HCT116 (cell line): ENCODE results near the gene PTPRC. TPM values are rescaled to one million over a fixed set of nuclear protein-coding genes. Genes with fewer than 3 reads are reported as not detected.

ENCODE experiments used
- ATAC-seq: fragments of 200-7000 bp; cut with Tn5 transposase; 2 replicates; pipeline ENCODE4 v1.9.1; 2020; ENCODE audit warnings: mild to moderate bottlenecking, moderate library complexity
- BruUV-seq: library from RNA; stranded (reverse); fragments of 400-500 nt; replicated peaks from 2 replicates; lab custom pipeline; 2021; lab: Mats Ljungman, UMichigan
- CTCF ChIA-PET: fragments of 300-600 bp; sonication (Branson Sonifier 250); formaldehyde crosslinking; loops from one replicate; lab custom pipeline; 2021; ENCODE audit warnings: antibody characterized with exemption; lab: Charles Lee
- POLR2A ChIA-PET: fragments of 300-600, 350-600 bp; sonication (Branson Sonifier 250); formaldehyde crosslinking; loops from one replicate; lab custom pipeline; 2021; ENCODE audit warnings: antibody characterized with exemption; lab: Charles Lee
- RAD21 ChIA-PET, 2 experiments: fragments of 300-600 bp; sonication (Branson Sonifier 250); formaldehyde crosslinking; loops; one replicate each; lab custom pipeline; 2023; ENCODE audit warnings: low total read pairs in 2 of 2; ENCODE audit not compliant: uncharacterized antibody in 2 of 2, unreplicated experiment in 2 of 2, low non-redundant PET in 1 of 2; lab: Charles Lee
- DNase-seq: peaks from one replicate; pipeline ENCODE4 v3.0.0-alpha.2; 2010; ENCODE audit warnings: low read depth, low spot score
- H2AFZ ChIP-seq: fragments of 200-600 bp; shearing (Covaris generic), sonication (generic); 2 replicates; pipeline ENCODE4 v1.6.1; 2017; ENCODE audit warnings: low read depth, mixed run types, mixed read lengths, antibody characterized with exemption, low read length; ENCODE audit not compliant: poor library complexity, severe bottlenecking
- H3K27ac ChIP-seq: 2 replicates; pipeline ENCODE4 v1.5.1; 2012; ENCODE audit warnings: low read depth, low read length
- H3K27me3 ChIP-seq: fragments of 200-600 bp; sonication (generic); 2 replicates; pipeline ENCODE4 v1.6.1; 2016; ENCODE audit warnings: mixed run types, low read length, mixed read lengths; ENCODE audit not compliant: insufficient read depth
- H3K36me3 ChIP-seq, 2 experiments: fragments of 200-500 bp in 1 of 2; fragments of 200-600 bp in 1 of 2; sonication (Bioruptor generic) in 1 of 2; sonication (generic) in 1 of 2; 2 replicates each; pipeline versions ENCODE4 v1.5.1 to v1.6.1; 2014 to 2016; ENCODE audit warnings: low read length in 2 of 2, inconsistent platforms in 1 of 2, mixed read lengths in 1 of 2, mixed run types in 1 of 2; ENCODE audit not compliant: insufficient read depth in 2 of 2, control insufficient read depth in 1 of 2
- H3K4me1 ChIP-seq, 2 experiments: fragments of 200-600 bp in 1 of 2; sonication (generic) in 1 of 2; 2 replicates each; pipeline versions ENCODE4 v1.5.1 to v1.6.1; 2012 to 2017; ENCODE audit warnings: low read length in 2 of 2, inconsistent platforms in 1 of 2, mild to moderate bottlenecking in 1 of 2, mixed read lengths in 1 of 2, mixed run types in 1 of 2, moderate library complexity in 1 of 2; ENCODE audit not compliant: insufficient read depth in 2 of 2, control insufficient read depth in 1 of 2
- H3K4me2 ChIP-seq: fragments of 200-600 bp; sonication (generic); 2 replicates; pipeline ENCODE4 v1.6.1; 2017; ENCODE audit warnings: mixed run types, low read length, mixed read lengths
- H3K4me3 ChIP-seq, 2 experiments: fragments of 200-600 bp in 1 of 2; sonication (generic) in 1 of 2; replicated peaks in 1 of 2; 2 replicates each; pipeline ENCODE4 v1.5.1; 2011 to 2016; ENCODE audit warnings: low read length in 2 of 2, control low read depth in 1 of 2, low read depth in 1 of 2, mild to moderate bottlenecking in 1 of 2, mixed read lengths in 1 of 2, mixed run types in 1 of 2
- H3K79me2 ChIP-seq: fragments of 200-600 bp; sonication (generic); 2 replicates; pipeline ENCODE4 v1.6.1; 2017; ENCODE audit warnings: mild to moderate bottlenecking, mixed run types, low read length, moderate library complexity, mixed read lengths; ENCODE audit not compliant: insufficient read depth
- H3K9ac ChIP-seq: fragments of 200-600 bp; sonication (generic); 2 replicates; pipeline ENCODE4 v1.6.1; 2016; ENCODE audit warnings: low read length, mixed read lengths
- H3K9me2 ChIP-seq: fragments of 200-600 bp; sonication (generic), shearing (Covaris generic); 2 replicates; pipeline ENCODE4 v1.6.1; 2017; ENCODE audit warnings: mixed run types, mild to moderate bottlenecking, moderate library complexity; ENCODE audit not compliant: insufficient read depth
- H3K9me3 ChIP-seq, 2 experiments: fragments of 200-500 bp in 1 of 2; fragments of 200-600 bp in 1 of 2; sonication (Bioruptor generic) in 1 of 2; sonication (generic) in 1 of 2; 2 replicates each; pipeline ENCODE4 v1.6.1; 2014 to 2017; ENCODE audit warnings: low read length in 2 of 2, mixed read lengths in 2 of 2, inconsistent platforms in 1 of 2, low read depth in 1 of 2, mild to moderate bottlenecking in 1 of 2, mixed run types in 1 of 2, moderate library complexity in 1 of 2; ENCODE audit not compliant: control insufficient read depth in 1 of 2, insufficient read depth in 1 of 2
- H4K20me1 ChIP-seq: fragments of 200-600 bp; sonication (generic), shearing (Covaris generic); 2 replicates; pipeline ENCODE4 v1.6.1; 2017; ENCODE audit warnings: mixed run types, mild to moderate bottlenecking, moderate library complexity; ENCODE audit not compliant: insufficient read depth
- EGR1 ChIP-seq: IDR thresholded peaks from 2 replicates; pipeline ENCODE4 v1.6.1; 2012; ENCODE audit warnings: low read depth
- ELF1 ChIP-seq: IDR thresholded peaks from 2 replicates; pipeline ENCODE4 v1.6.1; 2012; ENCODE audit warnings: low read depth, borderline replicate concordance
- EZH2 ChIP-seq: fragments of 200-600 bp; sonication (generic); IDR thresholded peaks from 2 replicates; pipeline ENCODE4 v1.6.1; 2017; ENCODE audit warnings: antibody characterized with exemption, mixed run types
- EZH2phosphoT487 ChIP-seq: fragments of 200-600 bp; IDR thresholded peaks from 2 replicates; pipeline ENCODE4 v1.6.1; 2018; ENCODE audit warnings: antibody characterized with exemption, borderline replicate concordance
- FOSL1 ChIP-seq: IDR thresholded peaks from 2 replicates; pipeline ENCODE4 v1.6.1; 2012; ENCODE audit warnings: low read depth
- JUND ChIP-seq: IDR thresholded peaks from 2 replicates; pipeline ENCODE4 v1.6.1; 2012
- POLR2AphosphoS5 ChIP-seq: IDR thresholded peaks from 2 replicates; pipeline ENCODE4 v1.6.1; 2011; ENCODE audit warnings: mild to moderate bottlenecking, low read depth, low read length, moderate library complexity
- SIN3A ChIP-seq: IDR thresholded peaks from 2 replicates; pipeline ENCODE4 v1.6.1; 2012; ENCODE audit warnings: low read depth
- SRF ChIP-seq: IDR thresholded peaks from 2 replicates; pipeline ENCODE4 v1.6.1; 2012; ENCODE audit warnings: low read depth
- TCF7L2 ChIP-seq: IDR thresholded peaks from 2 replicates; pipeline ENCODE4 v1.7.0; 2011; ENCODE audit warnings: borderline replicate concordance, inconsistent platforms; ENCODE audit not compliant: insufficient read depth, insufficient read length; ENCODE audit errors: extremely low read depth
- ZBTB33 ChIP-seq: IDR thresholded peaks from 2 replicates; pipeline ENCODE4 v1.6.1; 2011; ENCODE audit warnings: mild to moderate bottlenecking, low read length, moderate library complexity; ENCODE audit not compliant: insufficient replicate concordance; ENCODE audit errors: extremely low read depth
- ZNF274 ChIP-seq: fragments of 200-500 bp; sonication (Bioruptor generic); IDR thresholded peaks from 2 replicates; pipeline ENCODE4 v1.6.1; 2014; ENCODE audit warnings: mild to moderate bottlenecking, low read depth, low read length, inconsistent platforms
- intact Hi-C: fragments of 100-400 bp; cut with micrococcal nuclease; formaldehyde crosslinking; loops from 2 replicates; pipeline ENCODE4 v1.10.0; 2022
- total RNA-seq: library from RNA; stranded (reverse); gene quantifications from one replicate; pipeline ENCODE4 v1.2.1, GENCODE V29; 2021; ENCODE audit not compliant: unreplicated experiment
- TF ChIP-seq, protein P1 (sequence below): IDR thresholded peaks from 2 replicates; pipeline ENCODE4 v1.6.1; 2012
- TF ChIP-seq, protein P2 (sequence below), 3 experiments: fragments of 200-600 bp in 1 of 3; sonication (generic) in 1 of 3; IDR thresholded peaks in 2 of 3; conservative IDR thresholded peaks in 1 of 3; 2 replicates each; pipeline ENCODE4 v1.5.1; 2012 to 2017; ENCODE audit warnings: low read depth in 2 of 3, low read length in 2 of 3, antibody characterized with exemption in 1 of 3, borderline replicate concordance in 1 of 3, control low read depth in 1 of 3, mild to moderate bottlenecking in 1 of 3, mixed read lengths in 1 of 3, mixed run types in 1 of 3, moderate library complexity in 1 of 3; ENCODE audit not compliant: insufficient read depth in 1 of 3

PTPRC gene
- total RNA-seq, 1 experiment from 2014 or later, result 1.2 TPM

DNA sequence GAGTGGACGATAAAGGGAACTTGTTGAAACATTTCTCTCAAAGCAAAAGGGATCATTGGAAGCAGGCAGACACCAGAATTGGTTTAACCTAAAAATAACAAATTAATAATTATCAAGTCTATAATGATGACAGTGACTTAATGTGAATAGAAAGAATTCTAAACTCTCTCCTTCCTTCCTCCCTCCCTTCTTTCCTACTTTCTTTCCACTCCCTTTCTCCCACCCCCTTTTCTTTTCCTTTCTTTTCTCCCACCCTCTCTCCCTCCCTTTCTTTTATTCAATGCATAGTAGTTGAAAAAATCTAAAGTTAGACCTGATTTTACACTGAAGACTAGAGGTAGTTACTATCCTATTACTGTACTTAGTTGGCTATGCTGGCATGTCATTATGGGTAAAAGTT is 55.7 kb downstream of the PTPRC start:
- ChIA-PET CTCF (interaction anchor here (0.9 kb wide), 1 partner anchor 9 kb away, joined by 3 read pairs; no protein-coding TSS in a partner anchor), POLR2A (no interaction called here), RAD21 (no interaction called here)
- H3K9me3 ChIP-seq, result no peaks in the 10 kb centered on the region
- no peaks in the 10 kb centered on the region for H3K79me2 ChIP-seq
- DNase-seq, result no peak
- intact Hi-C loops, result no loop called here
- H3K4me1 ChIP-seq, result peaks cover 0 to 6% of the 10 kb centered on the region in 2 experiments; a peak in 1 of 4 replicates
- H3K36me3 ChIP-seq, result no peaks in the 10 kb centered on the region
- H3K27ac ChIP-seq, result no peak overlapping the region
- no peak for TF ChIP-seq JUND
- no peak for TF ChIP-seq EGR1
- TF ChIP-seq POLR2AphosphoS5, result no peak
- TF ChIP-seq, protein P1, sequence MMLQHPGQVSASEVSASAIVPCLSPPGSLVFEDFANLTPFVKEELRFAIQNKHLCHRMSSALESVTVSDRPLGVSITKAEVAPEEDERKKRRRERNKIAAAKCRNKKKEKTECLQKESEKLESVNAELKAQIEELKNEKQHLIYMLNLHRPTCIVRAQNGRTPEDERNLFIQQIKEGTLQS, result no peak
- no peak for TF ChIP-seq EZH2phosphoT487
- TF ChIP-seq SIN3A, result no peak
- TF ChIP-seq, protein P2, sequence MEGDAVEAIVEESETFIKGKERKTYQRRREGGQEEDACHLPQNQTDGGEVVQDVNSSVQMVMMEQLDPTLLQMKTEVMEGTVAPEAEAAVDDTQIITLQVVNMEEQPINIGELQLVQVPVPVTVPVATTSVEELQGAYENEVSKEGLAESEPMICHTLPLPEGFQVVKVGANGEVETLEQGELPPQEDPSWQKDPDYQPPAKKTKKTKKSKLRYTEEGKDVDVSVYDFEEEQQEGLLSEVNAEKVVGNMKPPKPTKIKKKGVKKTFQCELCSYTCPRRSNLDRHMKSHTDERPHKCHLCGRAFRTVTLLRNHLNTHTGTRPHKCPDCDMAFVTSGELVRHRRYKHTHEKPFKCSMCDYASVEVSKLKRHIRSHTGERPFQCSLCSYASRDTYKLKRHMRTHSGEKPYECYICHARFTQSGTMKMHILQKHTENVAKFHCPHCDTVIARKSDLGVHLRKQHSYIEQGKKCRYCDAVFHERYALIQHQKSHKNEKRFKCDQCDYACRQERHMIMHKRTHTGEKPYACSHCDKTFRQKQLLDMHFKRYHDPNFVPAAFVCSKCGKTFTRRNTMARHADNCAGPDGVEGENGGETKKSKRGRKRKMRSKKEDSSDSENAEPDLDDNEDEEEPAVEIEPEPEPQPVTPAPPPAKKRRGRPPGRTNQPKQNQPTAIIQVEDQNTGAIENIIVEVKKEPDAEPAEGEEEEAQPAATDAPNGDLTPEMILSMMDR (IDR thresholded peaks at IDR 0.05 in 2 of 3, conservative IDR thresholded peaks at IDR 0.05 in 1 of 3; ENCODE audit: borderline replicate concordance in 1 of 3, insufficient read depth in 1 of 3, low read depth in 2 of 3, low read length in 2 of 3), result no peak
- TF ChIP-seq SRF, result no peak
- no peak for TF ChIP-seq ELF1
- TF ChIP-seq FOSL1, result no peak
- TF ChIP-seq ZNF274, result no peak
- TF ChIP-seq TCF7L2, result no peak
- no peak for TF ChIP-seq ZBTB33
- TF ChIP-seq EZH2, result no peak
- no peak for ATAC-seq
- H3K9ac ChIP-seq, result no peak overlapping the region
- H4K20me1 ChIP-seq, result no peaks in the 10 kb centered on the region
- no peak overlapping the region for H2AFZ ChIP-seq
- no peaks in the 10 kb centered on the region for H3K27me3 ChIP-seq
- no peaks in the 10 kb centered on the region for H3K9me2 ChIP-seq
- no peak overlapping the region for H3K4me3 ChIP-seq
- H3K4me2 ChIP-seq, result no peak overlapping the region
- BruUV-seq, result no TSS peak
